ENCODE measurements around the gene C14orf180.

- TF ChIP-seq CTCF (optimal IDR thresholded peaks at IDR 0.05 in 1 of 3, IDR thresholded peaks at IDR 0.05 in 1 of 3, conservative IDR thresholded peaks at IDR 0.05 in 1 of 3; ENCODE audit: extremely low read depth in 1 of 3, insufficient read depth in 2 of 3, low read length in 3 of 3) (no peak), EZH2 (IDR thresholded peaks at IDR 0.05; ENCODE audit: low read length) (no peak)
Observed at GRCh38 chr14:104609666-104610065, 30.1 kb downstream of the C14orf180 start.
